MM.1S (cell line): Measurements from ENCODE around the gene NTN5.
A peak's percentile ranks its signal among the peaks of the same experiment; 100 is the strongest.
"Not testable (repeated sequence)": the region's sequence is repeated elsewhere in the genome, so short reads cannot be mapped to it uniquely, and the experiment has no call there.

ENCODE experiments used
- DNase-seq: peaks from one replicate; pipeline ENCODE4 v3.0.0-alpha.2; 2015
- H2AFZ ChIP-seq: fragments of 300-600 bp; sonication (generic); 2 replicates; pipeline ENCODE4 v1.6.0; 2016; ENCODE audit warnings: antibody characterized with exemption, low read length
- H3F3A ChIP-seq: fragments of 300-600 bp; sonication (generic); 2 replicates; pipeline ENCODE4 v1.6.1; 2016; ENCODE audit warnings: mild to moderate bottlenecking, antibody characterized with exemption, low read length, moderate library complexity, mixed read lengths; ENCODE audit not compliant: insufficient read depth
- H3K27ac ChIP-seq: fragments of 300-600 bp; sonication (generic); 2 replicates; pipeline ENCODE4 v1.5.1; 2016; ENCODE audit warnings: mild to moderate bottlenecking, low read length
- H3K27me3 ChIP-seq: fragments of 300-600 bp; sonication (generic); replicated peaks from 2 replicates; pipeline ENCODE4 v1.6.0; 2016; ENCODE audit warnings: low read length; ENCODE audit not compliant: insufficient read depth
- H3K36me3 ChIP-seq: fragments of 300-600 bp; sonication (generic); replicated peaks from 2 replicates; pipeline ENCODE4 v1.6.1; 2016; ENCODE audit warnings: mild to moderate bottlenecking, low read length, mixed read lengths; ENCODE audit not compliant: insufficient read depth
- H3K4me1 ChIP-seq: fragments of 300-600 bp; sonication (generic); 2 replicates; pipeline ENCODE4 v1.6.1; 2016; ENCODE audit warnings: low read length, mixed read lengths
- H3K4me2 ChIP-seq: fragments of 300-600 bp; sonication (generic); 2 replicates; pipeline ENCODE4 v1.6.0; 2016; ENCODE audit warnings: low read depth, low read length
- H3K4me3 ChIP-seq: fragments of 300-600 bp; sonication (generic); 2 replicates; pipeline ENCODE4 v1.5.1; 2016; ENCODE audit warnings: low read length, mixed read lengths
- H3K79me2 ChIP-seq: fragments of 300-600 bp; sonication (generic); 2 replicates; pipeline ENCODE4 v1.6.1; 2016; ENCODE audit warnings: mixed run types, low read length, mixed read lengths
- H3K9ac ChIP-seq: fragments of 300-600 bp; sonication (generic); 2 replicates; pipeline ENCODE4 v1.6.1; 2016; ENCODE audit warnings: low read length, mixed read lengths
- H3K9me2 ChIP-seq: fragments of 300-600 bp; sonication (generic); replicated peaks from 2 replicates; pipeline ENCODE4 v1.6.1; 2016; ENCODE audit warnings: mild to moderate bottlenecking, low read length, mixed read lengths; ENCODE audit not compliant: insufficient read depth
- H3K9me3 ChIP-seq: fragments of 300-600 bp; sonication (generic); replicated peaks from 2 replicates; pipeline ENCODE4 v1.6.1; 2016; ENCODE audit warnings: mild to moderate bottlenecking, low read length, mixed read lengths; ENCODE audit not compliant: insufficient read depth
- H4K20me1 ChIP-seq: fragments of 300-600 bp; sonication (generic); 2 replicates; pipeline ENCODE4 v1.6.1; 2016; ENCODE audit warnings: mild to moderate bottlenecking, low read length, moderate library complexity, mixed read lengths; ENCODE audit not compliant: insufficient read depth
- EZH2 ChIP-seq: fragments of 300-600 bp; sonication (generic); optimal IDR thresholded peaks from 2 replicates; pipeline ENCODE3; 2017; ENCODE audit warnings: low read depth, mild to moderate bottlenecking, antibody characterized with exemption, low read length, mixed read lengths
- EZH2phosphoT487 ChIP-seq: fragments of 300-600 bp; sonication (generic); IDR thresholded peaks from 2 replicates; pipeline ENCODE4 v1.6.1; 2018; ENCODE audit warnings: antibody characterized with exemption, low read length
- TF ChIP-seq, protein P1 (sequence below): fragments of 300-600 bp; sonication (generic); IDR thresholded peaks from 2 replicates; pipeline ENCODE4 v1.5.1; 2016; ENCODE audit warnings: antibody characterized with exemption, low read length, mixed read lengths

NTN5 gene

DNA sequence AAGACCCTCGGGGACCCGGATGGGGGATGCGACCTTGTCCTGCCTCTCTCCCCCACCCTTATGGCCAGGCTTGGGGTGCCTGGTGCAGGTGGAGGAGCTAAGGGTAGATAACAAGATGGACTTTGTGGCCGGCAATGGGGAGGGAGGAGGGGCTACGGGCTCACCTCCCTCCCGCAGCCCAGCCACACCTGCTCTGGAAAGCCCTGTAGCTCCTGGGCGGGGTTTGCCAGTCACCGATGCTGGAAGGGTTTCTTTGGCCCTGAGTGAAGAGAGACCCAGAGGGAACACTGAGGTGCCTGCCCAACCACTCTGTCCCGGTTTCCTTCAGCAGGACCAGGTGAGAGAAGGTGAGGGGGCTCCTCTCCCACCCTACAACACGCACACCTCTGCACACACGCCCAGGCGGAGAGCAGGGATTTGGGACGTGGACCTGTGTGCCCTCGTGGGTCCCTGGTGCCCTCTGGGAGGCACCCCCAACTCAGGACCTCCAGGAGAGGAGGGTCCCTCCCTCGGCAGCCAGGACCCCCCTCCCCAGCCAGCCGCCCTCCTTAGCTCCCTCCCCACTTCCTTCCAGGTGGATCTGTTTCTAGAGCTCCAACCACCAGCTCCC is 23.0 kb upstream of the NTN5 start, which contains the start of gene FUT2:
Gene FUT2, plus strand, starts transcription at position 229 of the 610 bp plus-strand sequence. CDS start 6,986 bp downstream, outside the sequence.
- Histone ChIP-seq H3K4me3 (no peak within 1 kb of the TSS), H3K9me3 (no peaks in the 10 kb centered on the region), H3K4me1 (no peaks in the 10 kb centered on the region), H3K27me3 (peaks cover 90% of the 10 kb centered on the region), H3K9me2 (no peaks in the 10 kb centered on the region), H3K36me3 (no peaks in the 10 kb centered on the region), H3K79me2 (no peaks in the 10 kb centered on the region), H3K4me2 (no peak within 1 kb of the TSS; the same call in 1 of the 2 replicates), H3K27ac (no peak within 1 kb of the TSS), H4K20me1 (no peaks in the 10 kb centered on the region), H2AFZ (peak within 1 kb of the TSS; percentile 37; the same call in 1 of the 2 replicates), H3F3A (no peaks in the 10 kb centered on the region), H3K9ac (no peak within 1 kb of the TSS)
- DNase-seq: no peak
- no peak for TF ChIP-seq EZH2
- TF ChIP-seq EZH2phosphoT487: no peak
- TF ChIP-seq, protein P1, sequence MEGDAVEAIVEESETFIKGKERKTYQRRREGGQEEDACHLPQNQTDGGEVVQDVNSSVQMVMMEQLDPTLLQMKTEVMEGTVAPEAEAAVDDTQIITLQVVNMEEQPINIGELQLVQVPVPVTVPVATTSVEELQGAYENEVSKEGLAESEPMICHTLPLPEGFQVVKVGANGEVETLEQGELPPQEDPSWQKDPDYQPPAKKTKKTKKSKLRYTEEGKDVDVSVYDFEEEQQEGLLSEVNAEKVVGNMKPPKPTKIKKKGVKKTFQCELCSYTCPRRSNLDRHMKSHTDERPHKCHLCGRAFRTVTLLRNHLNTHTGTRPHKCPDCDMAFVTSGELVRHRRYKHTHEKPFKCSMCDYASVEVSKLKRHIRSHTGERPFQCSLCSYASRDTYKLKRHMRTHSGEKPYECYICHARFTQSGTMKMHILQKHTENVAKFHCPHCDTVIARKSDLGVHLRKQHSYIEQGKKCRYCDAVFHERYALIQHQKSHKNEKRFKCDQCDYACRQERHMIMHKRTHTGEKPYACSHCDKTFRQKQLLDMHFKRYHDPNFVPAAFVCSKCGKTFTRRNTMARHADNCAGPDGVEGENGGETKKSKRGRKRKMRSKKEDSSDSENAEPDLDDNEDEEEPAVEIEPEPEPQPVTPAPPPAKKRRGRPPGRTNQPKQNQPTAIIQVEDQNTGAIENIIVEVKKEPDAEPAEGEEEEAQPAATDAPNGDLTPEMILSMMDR: no peak

DNA sequence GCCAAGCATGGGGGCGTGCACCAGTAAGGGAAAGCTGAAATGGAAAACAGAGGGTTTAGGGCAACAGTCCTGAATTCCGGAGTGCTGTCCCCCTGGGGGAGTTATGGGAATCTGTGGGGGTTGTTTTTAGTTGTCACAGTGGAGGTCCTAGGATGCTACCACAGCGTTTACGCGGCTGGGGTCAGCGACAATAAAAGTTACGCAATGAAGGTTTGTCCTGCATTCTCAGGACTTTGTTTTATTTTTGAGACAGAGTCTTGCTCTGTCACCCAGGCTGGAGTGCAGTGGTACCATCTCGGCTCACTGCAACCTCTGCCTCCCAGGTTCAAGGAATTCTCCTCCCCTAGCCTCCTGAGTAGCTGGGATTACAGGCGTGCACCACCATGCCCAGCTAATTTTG is 20.8 kb upstream of the NTN5 start:
- H3K9me2 ChIP-seq, DNase-seq, H3K4me1 ChIP-seq, H3K9me3 ChIP-seq, H3K4me3 ChIP-seq, H3K79me2 ChIP-seq, H3K4me2 ChIP-seq, H4K20me1 ChIP-seq, H3K9ac ChIP-seq, H3K27ac ChIP-seq, H3F3A ChIP-seq, H2AFZ ChIP-seq, H3K36me3 ChIP-seq: not testable (repeated sequence)
- peaks cover 90% of the 10 kb centered on the region for H3K27me3 ChIP-seq

DNA sequence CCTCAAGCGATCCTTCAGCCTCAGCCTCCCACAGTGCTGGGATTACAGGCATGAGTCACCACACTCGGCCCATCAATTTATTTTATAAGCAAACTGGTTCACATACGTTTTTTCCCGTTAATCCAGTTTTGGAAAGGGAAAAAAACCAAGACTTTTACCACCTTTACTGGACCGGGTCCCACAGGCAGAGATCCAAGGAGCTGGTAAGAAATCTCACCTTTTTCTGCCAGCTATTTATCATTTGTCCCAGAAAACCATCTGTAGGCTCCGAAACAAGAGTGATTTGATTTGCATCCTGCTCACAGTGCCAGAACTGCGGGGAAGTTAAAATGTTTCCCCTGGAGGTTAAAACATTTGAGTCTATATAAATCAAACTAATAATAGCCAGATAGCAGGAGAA is 16.6 kb upstream of the NTN5 start:
- Histone ChIP-seq H3K9ac (no peak overlapping the region), H3K79me2 (no peaks in the 10 kb centered on the region), H4K20me1 (no peaks in the 10 kb centered on the region), H3K9me3 (no peaks in the 10 kb centered on the region), H3K27ac (no peak overlapping the region), H3F3A (no peaks in the 10 kb centered on the region), H2AFZ (no peak overlapping the region), H3K9me2 (no peaks in the 10 kb centered on the region), H3K36me3 (no peaks in the 10 kb centered on the region), H3K4me3 (no peak overlapping the region), H3K27me3 (peaks cover 91% of the 10 kb centered on the region), H3K4me2 (no peak overlapping the region), H3K4me1 (no peaks in the 10 kb centered on the region)
- no peak for TF ChIP-seq EZH2phosphoT487
- TF ChIP-seq EZH2: no peak
- TF ChIP-seq, protein P1: no peak
- no peak for DNase-seq

DNA sequence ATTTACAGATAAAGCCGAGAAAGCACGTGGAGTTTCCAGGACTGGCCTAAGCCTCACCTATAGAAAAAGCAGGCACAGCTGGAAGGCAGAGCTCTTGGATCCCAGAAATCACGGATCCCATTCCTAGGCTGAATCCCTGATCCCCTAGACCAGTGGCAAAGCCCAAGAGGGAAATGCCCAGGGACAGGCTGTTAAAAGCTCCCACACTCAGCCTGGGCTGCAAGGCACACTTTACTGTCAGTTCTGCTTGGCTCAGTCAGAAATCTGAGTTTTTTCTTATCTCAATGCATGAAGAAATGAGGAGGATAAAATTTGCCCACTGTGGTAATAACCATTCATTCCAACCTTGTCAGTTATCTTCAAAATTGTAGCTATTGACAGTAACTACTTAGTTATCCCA is 15.0 kb upstream of the NTN5 start:
- H3K4me1 ChIP-seq: no peaks in the 10 kb centered on the region
- H3F3A ChIP-seq: no peaks in the 10 kb centered on the region
- H3K4me3 ChIP-seq: no peak overlapping the region
- no peak overlapping the region for H3K27ac ChIP-seq
- H3K9me3 ChIP-seq: no peaks in the 10 kb centered on the region
- no peak overlapping the region for H3K4me2 ChIP-seq
- H3K36me3 ChIP-seq: no peaks in the 10 kb centered on the region
- H3K27me3 ChIP-seq: peaks cover 89% of the 10 kb centered on the region
- DNase-seq: no peak
- no peak overlapping the region for H2AFZ ChIP-seq
- H3K9me2 ChIP-seq: no peaks in the 10 kb centered on the region
- no peaks in the 10 kb centered on the region for H3K79me2 ChIP-seq
- no peak overlapping the region for H3K9ac ChIP-seq
- TF ChIP-seq EZH2phosphoT487 (no peak), EZH2 (no peak)
- TF ChIP-seq, protein P1: no peak
- H4K20me1 ChIP-seq: no peaks in the 10 kb centered on the region

DNA sequence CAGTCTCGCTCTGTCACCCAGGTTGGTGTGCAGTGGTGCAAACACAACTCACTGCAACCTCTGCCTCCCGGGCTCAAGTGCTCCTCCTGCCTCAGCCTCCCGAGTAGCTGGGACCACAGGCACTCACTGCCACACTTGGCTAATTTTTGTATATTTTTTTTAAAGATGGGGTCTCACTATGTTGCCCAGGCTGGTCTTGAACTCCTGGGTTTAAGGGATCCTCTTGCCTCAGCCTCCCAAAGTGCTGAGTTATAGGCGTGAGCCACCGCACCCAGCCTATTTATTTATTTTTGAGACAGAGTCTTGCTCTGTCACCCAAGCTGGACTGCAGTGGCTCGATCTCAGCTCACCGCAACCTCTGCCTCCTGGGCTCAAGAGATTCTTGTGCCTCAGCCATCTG is 13.8 kb upstream of the NTN5 start:
- DNase-seq, H2AFZ ChIP-seq, H3K9me3 ChIP-seq, H3K27ac ChIP-seq, H3K36me3 ChIP-seq, H3K9me2 ChIP-seq, H3F3A ChIP-seq, H3K4me1 ChIP-seq, H3K79me2 ChIP-seq, H4K20me1 ChIP-seq, H3K4me2 ChIP-seq, H3K9ac ChIP-seq, H3K4me3 ChIP-seq: not testable (repeated sequence)
- H3K27me3 ChIP-seq: peaks cover 89% of the 10 kb centered on the region
